Duodenal mucosa (tissue), 2 donors: ENCODE results near the gene EPHA3.

ENCODE experiments used
- H3K27ac ChIP-seq: one replicate; pipeline ENCODE4 v1.7.0; 2013; ENCODE audit warnings: low read depth, low read length
- H3K27me3 ChIP-seq, 2 donors: one replicate each; pipeline ENCODE4 v1.7.0; 2013; ENCODE audit warnings: low read length in 2 of 2, control low read depth in 1 of 2; ENCODE audit not compliant: insufficient read depth in 2 of 2, control insufficient read depth in 1 of 2
- H3K36me3 ChIP-seq, 2 donors: one replicate each; pipeline ENCODE4 v1.7.0; 2013; ENCODE audit warnings: low read length in 2 of 2, control low read depth in 1 of 2; ENCODE audit not compliant: insufficient read depth in 2 of 2, control insufficient read depth in 1 of 2
- H3K4me1 ChIP-seq, 2 donors: one replicate each; pipeline ENCODE4 v1.7.0; 2013; ENCODE audit warnings: low read length in 2 of 2, control low read depth in 1 of 2; ENCODE audit not compliant: insufficient read depth in 2 of 2, control insufficient read depth in 1 of 2
- H3K4me3 ChIP-seq, 2 donors: one replicate each; pipeline ENCODE4 v1.7.0; 2013; ENCODE audit warnings: low read length in 2 of 2, low read depth in 1 of 2
- H3K9ac ChIP-seq, 2 donors: one replicate each; pipeline ENCODE4 v1.7.0; 2013; ENCODE audit warnings: low read length in 2 of 2, low read depth in 1 of 2
- H3K9me3 ChIP-seq, 2 donors: one replicate each; pipeline ENCODE4 v1.7.0; 2013; ENCODE audit warnings: low read length in 2 of 2, control low read depth in 1 of 2; ENCODE audit not compliant: control insufficient read depth in 1 of 2

EPHA3 gene

DNA sequence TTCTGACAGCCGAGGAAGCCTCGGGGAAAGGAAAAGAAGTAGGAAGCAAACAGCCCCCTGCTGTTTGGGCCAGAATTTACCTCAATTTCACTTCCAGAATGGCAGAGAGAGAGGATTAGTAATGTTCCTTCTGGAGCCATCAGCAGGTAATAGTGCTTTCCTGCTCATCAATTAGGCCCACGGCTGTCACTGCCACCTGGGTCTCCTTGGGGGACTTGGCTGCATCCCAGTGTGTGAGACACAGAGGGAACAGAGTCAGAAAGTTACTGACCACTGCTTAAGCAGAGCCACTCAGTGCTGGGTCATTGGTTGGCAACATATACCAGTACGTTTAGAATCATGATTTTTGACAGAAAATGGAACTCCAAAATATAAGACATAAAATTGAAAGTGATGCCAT, 397.0 kb downstream of the EPHA3 start:
- no peak overlapping the region for H3K4me3 ChIP-seq
- no peaks in the 10 kb centered on the region for H3K4me1 ChIP-seq
- no peaks in the 10 kb centered on the region for H3K27me3 ChIP-seq
- H3K9ac ChIP-seq = no peak overlapping the region
- H3K27ac ChIP-seq = no peak overlapping the region
- no peaks in the 10 kb centered on the region for H3K9me3 ChIP-seq
- H3K36me3 ChIP-seq = no peaks in the 10 kb centered on the region

DNA sequence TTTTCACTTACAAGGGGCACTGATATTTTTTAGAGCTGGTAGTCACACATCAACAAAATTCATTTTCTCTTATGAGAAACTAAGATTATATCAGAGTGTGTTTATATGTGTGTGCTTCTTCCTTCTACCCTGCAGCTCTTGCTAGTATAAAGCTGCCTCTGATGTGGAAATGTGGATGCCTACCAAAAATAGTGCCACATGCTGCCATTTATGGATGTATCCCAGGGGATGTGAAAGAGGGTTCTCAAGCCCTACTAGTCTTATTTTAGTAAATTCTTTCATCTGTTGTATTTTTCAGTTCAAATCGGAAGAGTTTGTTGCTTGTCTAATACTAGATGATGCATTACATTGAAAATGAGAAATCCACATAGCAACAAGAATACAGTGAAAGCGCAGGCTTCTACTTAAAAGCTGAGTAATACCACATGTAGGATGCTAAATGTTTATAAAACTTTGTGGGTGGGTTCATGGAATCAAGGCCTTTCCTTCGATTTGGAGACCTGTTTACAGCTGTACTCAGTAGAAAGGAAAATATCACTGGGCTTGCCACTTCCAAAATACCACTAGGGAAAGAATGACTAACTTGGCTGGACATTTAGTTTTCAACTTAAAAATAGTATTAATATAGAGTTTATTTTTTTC, 399.2 kb downstream of the EPHA3 start:
- no peak overlapping the region for H3K27ac ChIP-seq
- H3K9me3 ChIP-seq = peaks cover 0 to 3% of the 10 kb centered on the region in 2 donors
- no peaks in the 10 kb centered on the region for H3K27me3 ChIP-seq
- no peak overlapping the region for H3K9ac ChIP-seq
- H3K4me1 ChIP-seq = no peaks in the 10 kb centered on the region
- H3K4me3 ChIP-seq = no peak overlapping the region
- no peaks in the 10 kb centered on the region for H3K36me3 ChIP-seq

DNA sequence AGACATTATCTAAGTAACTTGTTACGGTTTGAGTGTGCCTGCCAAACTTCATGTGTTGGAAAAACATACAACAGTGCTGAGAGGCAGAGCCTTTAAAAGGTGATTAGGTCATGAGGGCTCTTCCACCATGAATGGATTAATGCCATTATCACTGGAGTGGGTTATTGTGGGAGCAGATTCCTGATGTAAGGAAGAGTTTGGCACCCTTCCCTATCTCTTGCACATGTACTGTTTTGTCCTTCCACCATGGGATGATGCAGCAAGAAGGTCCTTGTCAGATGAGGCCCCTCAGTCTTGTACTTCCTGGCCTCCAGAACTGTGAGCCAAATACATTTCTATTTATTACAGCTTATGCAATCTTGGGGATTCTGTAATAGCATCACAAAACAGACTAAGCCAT, 413.9 kb downstream of the EPHA3 start:
- no peaks in the 10 kb centered on the region for H3K9me3 ChIP-seq
- H3K4me3 ChIP-seq = no peak overlapping the region
- H3K36me3 ChIP-seq = no peaks in the 10 kb centered on the region
- H3K9ac ChIP-seq = no peak overlapping the region
- H3K27me3 ChIP-seq = no peaks in the 10 kb centered on the region
- H3K4me1 ChIP-seq = no peaks in the 10 kb centered on the region
- no peak overlapping the region for H3K27ac ChIP-seq

DNA sequence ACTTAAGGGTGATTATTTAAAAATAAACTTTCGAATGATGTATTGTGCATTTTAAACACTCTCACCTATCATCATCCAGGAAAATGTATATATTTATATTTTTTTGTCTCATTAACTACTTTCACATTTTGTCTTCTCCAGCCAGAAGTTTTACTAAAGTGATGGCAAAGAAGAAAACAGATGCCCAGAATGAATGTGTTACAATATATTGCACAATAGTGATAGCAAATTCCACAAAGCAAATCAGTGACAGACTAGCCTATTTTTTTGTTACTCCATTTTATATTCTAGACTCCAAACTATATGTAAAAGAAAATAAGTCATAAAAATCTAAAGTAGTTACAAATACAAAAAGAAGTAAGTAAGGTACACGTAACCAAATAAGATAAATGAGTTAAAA, 414.7 kb downstream of the EPHA3 start:
- Histone ChIP-seq H3K9me3 (no peaks in the 10 kb centered on the region), H3K4me1 (no peaks in the 10 kb centered on the region), H3K27ac (no peak overlapping the region), H3K4me3 (no peak overlapping the region), H3K27me3 (no peaks in the 10 kb centered on the region), H3K36me3 (no peaks in the 10 kb centered on the region), H3K9ac (no peak overlapping the region)

DNA sequence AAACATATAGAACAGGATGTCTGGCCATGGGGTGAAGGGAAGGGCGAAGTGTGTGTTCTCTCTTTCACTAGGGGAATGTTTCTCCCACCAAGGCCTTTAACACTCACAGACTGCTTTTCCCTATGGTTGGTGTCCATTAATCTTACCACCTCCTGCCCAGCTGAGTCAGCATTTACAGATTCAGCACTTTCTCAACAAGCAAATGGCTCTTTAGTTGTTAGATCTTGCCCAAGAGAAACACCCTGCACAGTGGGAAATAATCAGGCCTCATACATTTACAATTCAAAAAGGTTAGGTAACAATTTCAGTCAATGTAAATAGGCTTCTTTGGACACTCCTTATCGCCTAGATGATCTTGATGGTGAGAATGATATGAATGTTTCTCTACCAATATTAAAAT, 418.2 kb downstream of the EPHA3 start:
- Histone ChIP-seq H3K4me1 (no peaks in the 10 kb centered on the region), H3K27ac (no peak overlapping the region), H3K4me3 (no peak overlapping the region), H3K9ac (no peak overlapping the region), H3K36me3 (no peaks in the 10 kb centered on the region), H3K27me3 (no peaks in the 10 kb centered on the region), H3K9me3 (no peaks in the 10 kb centered on the region)

DNA sequence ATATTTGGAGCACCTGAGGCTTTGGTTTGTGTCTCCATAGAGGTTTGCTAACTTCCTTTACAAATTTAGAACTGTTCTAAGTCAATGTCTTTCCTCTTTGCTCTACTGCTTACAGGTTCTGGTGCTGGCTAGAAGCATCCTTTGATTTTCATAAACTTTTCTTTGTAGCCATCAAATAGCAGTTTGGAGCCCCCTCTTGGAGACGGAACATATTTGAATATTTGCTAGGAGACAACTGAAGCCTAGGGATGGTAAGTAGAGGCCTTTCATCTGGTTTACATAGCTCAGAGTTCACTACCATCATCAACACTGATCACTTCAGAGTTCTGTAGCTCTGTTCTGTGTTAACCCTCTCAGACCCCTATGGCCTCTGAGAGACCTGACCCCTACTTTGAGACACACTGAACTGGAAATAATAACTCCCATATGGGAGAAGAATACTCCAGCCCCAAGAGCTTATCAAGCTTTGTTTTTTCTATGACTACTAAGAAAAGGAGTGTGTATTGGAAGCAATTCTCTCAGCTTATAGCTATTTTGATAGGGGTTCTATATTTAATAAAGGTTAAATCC, 420.4 kb downstream of the EPHA3 start:
- Histone ChIP-seq H3K36me3 (no peaks in the 10 kb centered on the region), H3K27me3 (no peaks in the 10 kb centered on the region), H3K4me1 (no peaks in the 10 kb centered on the region), H3K9ac (no peak overlapping the region), H3K4me3 (no peak overlapping the region), H3K9me3 (no peaks in the 10 kb centered on the region), H3K27ac (no peak overlapping the region)
